ENCODE measurements around the gene CHST5.
A peak's percentile ranks its signal among the peaks of the same experiment; 100 is the strongest.
"Not testable (repeated sequence)": the region's sequence is repeated elsewhere in the genome, so short reads cannot be mapped to it uniquely, and the experiment has no call there.

CHST5 gene

DNA sequence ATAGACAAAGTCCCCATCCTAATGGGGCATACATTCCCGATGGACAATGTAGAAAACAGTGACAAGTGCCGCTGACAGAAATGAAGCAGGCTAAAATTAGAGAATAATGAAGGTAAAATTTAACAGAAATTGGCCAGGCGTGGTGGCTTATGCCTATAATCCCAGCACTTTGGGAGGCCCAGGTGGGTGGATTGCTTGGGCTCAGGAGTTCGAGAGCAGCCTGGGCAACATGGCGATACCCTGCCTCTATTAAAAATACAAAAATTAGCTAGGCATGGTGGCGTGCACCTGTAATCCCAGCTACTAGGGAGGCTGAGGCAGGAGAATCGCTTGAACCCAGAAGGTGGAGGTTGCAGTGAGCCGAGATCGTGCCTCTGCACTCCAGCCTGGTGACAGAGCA, 12.5 kb upstream of the CHST5 start:
- not testable (repeated sequence) for DNase-seq

DNA sequence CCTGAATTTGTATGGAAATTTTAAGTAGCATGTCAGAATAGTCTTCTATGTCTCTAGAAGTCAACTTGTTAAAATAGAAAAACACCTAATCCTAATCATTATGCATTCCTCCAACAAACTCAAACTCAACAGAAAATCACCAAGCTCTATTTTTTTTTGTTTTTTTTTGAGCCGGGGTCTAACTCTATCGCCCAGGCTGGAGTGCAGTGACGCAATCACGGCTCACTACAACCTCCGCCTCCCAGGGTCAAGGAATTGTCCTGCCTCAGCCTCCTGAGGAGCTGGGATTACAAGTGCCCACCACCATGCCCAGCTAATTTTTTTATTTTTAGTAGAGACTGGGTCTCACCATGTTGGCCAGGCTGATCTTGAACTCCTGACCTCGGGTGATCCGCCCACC, 10.4 kb upstream of the CHST5 start:
- DNase-seq: no peak

DNA sequence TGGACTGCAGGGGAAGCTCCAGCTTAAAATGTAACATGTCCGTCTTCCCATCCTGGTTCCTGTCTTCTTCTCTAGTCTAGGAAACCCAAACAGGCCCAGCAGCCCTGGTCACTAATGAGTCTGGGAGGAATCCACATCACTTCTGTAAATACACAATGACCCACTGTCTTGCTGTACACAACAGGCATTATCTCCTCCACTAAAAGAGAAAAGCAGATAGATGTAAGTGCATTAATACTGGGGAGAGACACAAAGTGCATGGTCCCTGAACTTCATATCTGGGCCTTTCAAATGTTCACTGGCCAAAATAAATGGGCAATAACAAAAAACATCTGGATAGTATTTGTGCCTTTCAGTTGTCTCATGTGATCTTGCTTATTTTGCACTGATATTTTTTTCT, 10.0 kb upstream of the CHST5 start:
- not testable (repeated sequence) for DNase-seq

DNA sequence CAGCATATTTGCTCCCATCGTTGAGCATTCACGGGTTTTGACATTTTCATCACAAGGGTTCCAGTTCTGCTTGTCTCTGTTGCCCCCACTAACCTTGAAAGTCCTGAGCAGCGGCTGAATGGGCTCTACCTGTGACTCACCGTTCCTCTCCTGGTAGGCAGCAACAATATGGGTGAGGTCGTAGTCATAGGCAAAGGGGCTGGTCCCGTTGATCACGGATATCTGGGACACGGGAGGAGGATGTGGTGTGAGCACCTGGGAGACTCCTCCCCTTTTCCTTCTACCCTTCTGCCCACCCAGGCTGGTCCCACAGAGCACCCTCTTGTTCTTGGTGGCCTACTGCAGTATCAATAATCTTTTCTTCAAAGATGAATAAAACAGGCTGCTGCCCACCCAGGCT, 6.6 kb upstream of the CHST5 start:
- DNase-seq: not testable (repeated sequence)

DNA sequence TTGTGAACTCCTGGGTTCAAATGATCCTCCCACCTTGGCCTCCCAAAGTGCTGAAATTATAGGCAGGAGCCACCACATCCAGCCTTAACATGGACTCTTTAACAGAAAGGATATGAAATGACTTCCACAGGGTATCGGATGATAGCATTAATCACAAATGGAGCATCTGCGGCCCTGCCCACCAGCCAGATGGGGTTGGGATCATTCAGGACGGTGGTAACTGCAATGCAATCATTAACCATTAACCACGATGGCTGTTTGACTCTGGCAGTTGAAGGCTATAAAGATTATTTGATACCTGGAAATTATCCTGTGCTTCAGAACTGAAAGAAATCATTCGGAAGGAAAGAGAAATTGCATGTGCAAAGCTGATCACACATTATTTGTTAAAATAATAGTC, 5.3 kb upstream of the CHST5 start:
- DNase-seq: no peak

DNA sequence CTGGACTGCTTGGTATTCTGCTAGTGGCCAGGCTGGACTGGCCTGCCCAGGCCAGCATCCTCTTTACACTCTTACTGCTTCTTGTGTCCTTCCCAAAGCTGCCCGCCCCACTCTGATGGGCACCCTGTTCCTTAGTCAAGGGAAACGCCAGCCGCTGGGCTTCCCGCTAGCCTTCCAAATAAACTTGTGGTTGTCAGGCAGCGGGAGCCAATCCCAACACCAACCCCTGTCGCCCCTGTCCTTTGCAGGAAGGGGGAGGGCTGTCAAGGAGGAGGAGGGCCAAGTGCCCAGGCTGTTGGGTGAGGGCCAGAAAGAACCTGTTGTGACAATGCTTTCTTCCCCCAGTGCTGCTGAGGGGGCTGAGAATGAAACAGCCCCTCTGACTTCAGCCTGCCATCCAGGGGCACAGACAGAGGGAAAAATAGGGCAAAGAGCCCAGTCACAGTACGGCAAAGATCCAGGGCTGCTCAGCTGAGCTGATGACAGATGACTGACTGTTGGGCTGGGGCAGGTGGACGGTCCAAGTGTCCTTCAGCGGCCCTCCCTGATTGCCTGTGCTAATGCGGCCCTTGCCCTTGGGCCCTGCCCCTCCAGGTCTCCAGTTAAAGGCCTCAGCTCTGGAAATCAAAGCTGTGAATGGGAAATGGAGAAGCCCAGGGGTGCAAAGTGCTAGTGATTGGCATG, 3.1 kb upstream of the CHST5 start:
- DNase-seq: peak in 1 of 2 donors; percentile 18

DNA sequence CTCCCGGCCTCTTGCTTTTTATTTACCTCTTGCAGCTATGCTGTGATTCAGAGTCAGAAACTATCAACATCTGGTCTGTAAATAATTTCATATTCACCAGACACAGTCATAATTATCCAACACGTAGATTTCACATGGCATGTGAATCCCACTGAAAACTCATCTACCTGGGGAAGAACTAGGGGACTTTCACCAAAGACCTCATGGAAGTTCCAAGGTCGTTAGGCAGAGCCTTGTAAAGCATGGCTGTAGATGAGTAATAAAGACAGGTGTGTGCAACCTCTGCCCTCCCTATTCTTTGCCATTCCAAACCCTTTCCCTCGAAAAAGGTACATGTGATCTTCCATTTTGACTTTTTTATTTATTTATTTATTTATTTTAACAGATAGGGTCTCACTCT, 1.9 kb upstream of the CHST5 start:
- DNase-seq: no peak

DNA sequence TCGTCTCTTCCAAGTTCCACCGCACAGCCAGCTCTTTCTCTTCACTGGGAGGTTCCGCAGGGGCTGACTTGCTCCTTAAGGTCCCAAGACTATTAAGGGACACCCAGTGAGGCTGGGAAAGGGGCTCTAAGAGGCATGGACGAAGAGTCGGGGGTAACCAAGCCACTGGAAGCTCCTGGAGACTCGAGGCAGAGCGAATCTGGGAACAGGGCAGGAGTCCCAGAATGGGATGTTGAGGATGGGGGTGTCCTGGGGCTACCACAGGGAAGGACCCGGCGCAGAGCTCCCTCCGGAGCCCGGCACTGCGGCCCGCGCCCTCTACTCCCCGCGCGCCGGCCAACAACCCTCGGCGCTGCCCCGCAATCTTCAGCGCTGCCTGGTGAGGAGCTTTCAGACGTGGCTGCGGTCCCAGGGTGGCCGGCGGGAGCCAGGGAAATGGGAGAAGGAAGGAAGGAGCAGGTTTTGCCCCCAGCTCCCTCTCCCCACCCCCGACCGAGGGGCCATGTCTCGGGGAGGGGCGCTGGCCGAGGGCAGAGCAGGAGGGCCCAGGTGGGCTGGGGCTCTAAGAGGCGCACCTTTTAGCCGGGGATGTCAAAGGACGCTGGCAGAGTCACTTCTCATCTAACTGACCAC, 581 bp downstream of the CHST5 start:
- DNase-seq: no peak

DNA sequence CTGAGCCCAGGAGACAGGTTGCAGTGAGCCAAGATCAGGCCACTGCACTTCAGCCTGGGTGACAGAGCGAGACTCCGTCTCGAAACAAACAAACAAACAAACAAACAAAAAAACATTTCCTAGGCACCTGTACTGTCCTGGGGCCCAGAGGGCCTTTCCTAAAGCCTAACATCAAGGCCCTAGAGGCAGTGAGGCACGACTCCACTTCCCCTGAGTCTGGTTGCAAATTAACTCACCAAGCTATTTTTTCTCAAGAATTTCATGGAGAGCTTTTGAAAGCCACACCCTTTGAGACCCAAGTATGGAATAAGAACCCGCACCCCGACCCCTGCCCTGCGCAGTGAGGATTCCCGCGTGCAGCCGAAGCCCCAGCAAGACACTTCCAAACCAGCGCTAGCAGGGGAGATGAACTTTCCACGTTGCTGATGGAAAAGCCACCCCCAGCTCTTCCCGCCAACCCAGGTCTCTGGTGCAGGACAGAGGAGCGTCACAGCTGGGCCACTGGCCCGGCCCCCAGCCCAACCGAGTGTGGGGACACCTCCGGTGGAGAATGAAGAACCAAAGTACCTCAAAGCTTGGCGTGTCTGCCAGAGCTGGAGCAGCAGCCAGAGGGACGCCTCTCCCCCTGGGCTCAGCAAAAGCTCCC, 1.2 kb downstream of the CHST5 start:
- DNase-seq: no peak

DNA sequence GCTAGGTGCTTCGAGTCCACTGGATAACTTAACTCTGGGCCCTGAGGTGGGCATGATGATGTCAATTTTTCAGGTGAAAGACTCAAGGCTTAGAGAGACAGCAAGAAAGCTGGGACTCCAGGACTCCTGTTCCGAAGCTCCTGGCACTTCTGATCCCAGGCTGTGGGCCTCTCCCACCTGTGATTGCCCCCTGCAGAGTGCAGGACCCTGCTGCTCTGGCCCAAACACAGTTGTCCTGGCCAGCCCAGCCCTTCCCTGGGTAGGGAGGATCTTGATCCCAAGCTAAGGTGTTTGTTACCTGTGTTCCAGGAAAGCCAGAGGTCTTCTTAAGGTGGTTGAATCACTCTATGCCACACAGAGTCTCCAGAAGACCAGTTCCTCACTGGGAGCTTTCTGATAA, 3.1 kb downstream of the CHST5 start:
- no peak for DNase-seq

DNA sequence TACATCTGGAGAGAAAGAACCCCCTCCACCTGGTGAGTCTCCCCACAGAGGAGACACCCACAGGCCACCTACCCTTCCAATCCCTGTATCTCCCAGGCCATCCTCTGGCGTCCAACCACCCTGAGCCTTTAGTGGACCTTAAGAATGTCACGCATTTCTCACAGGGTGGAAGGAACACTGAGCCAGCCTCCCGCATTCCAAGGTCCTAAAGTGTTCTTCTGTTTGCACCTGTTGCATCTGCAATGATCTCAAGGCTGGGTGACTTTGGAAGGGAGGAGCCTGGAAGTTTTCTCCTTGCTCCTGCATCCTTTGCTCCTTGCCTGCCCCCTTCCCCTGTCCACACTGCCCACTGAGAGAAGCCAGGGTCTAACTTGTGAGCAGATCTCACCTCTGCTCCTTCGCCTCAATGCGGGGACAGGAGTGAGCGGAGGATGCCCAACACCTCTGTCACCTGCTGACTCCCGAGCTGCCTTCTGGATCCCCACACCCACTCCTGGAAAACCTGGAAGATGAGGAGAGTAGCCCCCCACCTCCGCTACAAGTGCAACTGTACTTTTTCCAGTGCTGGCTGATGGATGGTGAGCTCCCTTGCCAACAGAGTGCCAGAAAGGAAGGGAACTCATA, 3.7 kb downstream of the CHST5 start:
- no peak for DNase-seq

DNA sequence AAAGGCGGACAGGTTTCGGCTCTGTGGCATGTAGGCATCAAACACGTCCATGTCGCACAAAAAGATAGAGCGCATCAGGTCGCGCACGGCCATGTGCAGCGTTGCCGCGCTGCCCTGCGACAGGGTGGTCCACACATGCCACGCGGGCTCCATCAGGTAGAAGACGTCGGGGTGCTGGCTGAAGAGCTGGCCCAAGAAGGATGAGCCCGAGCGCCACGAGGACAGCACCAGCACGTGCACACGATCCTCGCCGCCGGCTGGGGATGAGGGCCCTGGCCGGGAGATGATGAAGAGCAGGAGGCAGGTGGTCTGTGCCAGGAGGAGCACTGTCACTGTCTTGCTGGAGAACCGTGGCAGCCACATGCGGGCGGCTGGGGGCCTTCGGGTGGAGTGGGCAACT, 5.9 kb downstream of the CHST5 start:
- no peak for DNase-seq

DNA sequence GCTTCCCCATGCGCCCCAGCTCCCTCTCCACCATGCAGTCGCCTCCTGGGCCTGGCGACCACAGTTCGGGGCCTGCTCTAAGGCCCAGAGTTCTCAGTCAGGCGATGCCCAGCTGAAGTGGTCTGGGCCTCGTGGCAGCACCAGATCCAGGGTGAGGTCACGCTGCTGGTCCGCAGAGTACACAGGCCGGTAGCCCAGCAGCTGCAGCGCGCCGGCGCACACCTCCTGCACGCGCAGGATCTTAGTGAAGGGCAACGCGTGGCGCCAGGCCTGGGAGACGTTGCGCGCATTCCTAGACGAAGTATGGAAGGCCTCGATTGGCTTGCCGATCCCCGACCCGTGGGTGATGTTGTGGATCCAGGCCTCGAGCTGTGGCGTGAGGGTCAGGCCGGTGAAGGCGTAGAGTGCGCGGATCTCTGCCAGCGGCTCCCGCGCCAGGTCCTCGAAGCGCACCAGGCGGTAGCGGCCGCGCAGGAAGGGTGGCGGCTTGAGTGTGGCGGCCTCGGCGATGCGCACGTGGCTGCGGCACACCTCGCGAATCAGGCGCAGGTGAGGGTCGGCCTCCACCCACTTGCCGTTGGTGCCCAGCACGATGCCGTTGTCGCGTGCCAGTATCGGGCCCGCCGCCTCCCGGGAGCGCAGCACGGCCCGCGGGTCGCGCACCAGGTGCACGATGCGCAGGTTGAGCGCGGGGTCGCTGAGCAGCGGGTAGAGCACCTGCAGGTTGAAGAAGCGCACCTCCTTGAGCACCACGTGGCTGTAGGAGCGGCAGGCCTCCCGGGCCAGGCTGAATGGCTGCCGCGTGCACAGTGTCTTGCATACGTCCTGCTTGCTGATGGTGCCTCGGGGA, 6.6 kb downstream of the CHST5 start:
- DNase-seq: no peak

DNA sequence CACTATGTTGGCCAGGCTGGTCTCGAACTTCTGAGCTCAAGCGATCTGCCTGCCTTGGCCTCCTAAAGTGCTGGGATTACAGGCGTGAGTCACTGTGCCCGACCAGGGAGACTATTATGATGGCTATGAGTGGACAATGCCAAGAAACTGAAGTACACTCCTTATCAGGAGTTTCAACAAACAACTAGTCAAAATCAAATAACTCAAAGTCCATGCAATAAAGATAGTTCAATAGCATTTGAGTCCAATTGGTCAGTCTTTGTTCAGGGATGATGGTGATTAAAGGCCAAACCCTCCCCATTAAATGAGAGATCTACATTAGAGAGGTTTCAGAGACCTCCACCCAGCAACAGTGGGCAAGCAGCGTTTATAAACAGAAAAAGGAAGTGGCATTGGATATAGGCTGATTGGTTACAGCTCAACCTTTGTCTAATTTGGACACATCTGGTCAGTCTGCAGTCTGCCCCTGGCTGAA, 8.0 kb downstream of the CHST5 start:
- DNase-seq: no peak

DNA sequence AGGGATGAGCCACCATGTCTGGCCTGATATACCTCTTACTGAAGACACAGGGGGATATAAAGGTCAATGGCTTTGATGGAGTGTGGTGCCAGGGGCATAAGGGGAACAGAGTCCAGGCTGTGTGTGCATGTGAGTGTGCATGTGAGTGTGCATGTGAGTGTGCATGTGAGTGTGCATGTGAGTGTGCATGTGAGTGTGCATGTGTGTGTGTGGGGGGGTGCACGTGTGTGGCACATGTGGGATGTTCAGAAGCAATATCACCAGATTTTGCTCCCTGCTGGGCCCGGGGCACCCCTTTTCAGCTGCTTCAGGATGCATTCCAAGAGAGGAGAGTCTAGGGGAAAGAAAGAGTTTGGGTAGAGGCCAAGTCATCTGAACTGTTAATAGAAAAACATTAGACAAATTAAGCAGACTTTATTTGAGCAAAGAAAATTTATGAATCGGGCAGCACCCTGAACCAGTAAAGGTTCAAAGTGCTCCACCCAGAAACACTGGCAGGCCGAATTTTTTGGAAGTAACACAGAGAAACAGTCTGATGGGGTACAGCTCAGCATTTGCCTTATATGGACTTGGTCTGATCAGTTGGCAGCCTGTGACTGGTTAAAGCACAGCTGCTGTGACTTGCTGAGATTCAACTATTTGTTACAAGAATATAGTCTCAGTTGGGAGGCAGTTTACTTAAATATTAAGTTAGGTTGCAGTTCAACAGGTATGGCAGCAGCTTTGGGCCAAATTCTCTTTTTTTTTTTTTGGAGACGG, 9.7 kb downstream of the CHST5 start:
- DNase-seq: no peak

DNA sequence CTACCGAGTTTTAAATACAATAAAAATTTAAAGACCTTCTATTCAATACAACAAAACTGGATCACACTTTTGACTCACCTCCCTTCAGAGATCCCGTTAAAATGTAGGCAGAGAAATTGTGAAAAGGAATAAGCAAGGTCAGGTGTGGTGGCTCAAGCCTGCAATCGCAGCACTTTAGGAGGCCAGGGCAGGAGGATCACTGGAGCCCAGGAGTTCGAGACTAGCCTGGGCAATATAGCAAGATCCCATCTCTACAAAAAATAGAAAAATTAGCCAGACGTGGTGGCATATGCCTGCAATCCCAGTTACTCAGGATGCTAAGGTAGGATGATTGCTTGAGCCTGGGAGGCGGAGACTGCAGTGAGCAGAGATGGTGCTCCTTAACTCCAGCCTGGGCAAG, 16.7 kb downstream of the CHST5 start:
- DNase-seq: no peak

DNA sequence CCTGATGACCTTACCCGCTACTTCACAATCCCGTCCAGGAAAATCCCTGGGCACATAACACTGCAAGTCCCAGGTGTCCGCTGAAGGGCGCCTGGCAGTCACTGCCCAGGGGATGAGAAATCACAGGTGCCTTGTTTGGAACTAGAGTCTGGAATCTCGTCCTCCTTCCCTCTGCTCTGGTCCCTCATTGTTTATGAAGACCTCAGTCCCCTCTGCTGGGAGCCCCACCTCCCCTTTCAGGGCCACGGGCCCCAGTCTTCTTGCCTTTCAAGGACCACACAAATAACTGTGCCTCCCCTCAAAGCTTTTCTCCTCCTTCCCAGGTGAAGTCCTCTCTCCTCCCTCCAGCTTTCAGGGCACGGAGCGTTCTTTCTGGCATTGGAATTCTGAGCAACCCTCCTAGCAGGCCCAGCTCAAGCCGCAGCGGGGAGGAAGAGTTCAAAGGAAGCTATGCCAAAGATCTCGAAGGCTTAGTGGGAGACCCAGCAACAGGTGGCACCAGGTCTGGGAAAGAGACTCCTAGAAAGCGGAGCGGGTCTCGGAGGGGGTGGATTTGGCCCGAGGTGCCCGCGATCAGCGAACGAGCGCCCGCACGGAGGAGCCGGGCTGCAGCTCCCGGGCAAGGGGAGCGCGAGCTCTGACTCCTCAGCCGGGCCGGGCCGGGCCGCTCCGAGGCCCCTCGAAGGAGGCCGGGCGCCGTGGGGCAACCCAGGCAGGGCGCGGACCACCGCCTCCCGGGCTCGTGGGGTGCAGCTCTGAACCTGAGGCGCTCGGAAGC, 19.5 kb downstream of the CHST5 start:
- peak in 1 of 2 donors; percentile 19 for DNase-seq

DNA sequence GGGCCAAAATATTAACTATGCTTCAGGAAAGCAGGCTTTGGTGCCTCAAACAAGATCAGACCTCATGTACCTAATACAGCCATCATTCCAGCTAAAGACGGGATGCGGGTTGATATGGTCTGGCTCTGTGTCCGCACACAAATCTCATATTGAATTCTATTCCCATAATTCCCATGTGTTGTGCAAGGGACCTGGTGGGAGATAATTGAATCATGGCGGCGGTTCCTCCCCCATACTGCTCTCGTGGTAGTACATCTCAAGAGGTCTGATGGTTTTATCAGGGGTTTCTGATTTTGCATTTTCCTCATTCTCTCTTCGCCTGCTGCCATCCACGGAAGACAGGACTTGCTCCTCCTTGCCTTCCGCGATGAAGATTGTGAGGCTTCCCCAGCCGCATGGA, 21.6 kb downstream of the CHST5 start:
- DNase-seq: no peak

DNA sequence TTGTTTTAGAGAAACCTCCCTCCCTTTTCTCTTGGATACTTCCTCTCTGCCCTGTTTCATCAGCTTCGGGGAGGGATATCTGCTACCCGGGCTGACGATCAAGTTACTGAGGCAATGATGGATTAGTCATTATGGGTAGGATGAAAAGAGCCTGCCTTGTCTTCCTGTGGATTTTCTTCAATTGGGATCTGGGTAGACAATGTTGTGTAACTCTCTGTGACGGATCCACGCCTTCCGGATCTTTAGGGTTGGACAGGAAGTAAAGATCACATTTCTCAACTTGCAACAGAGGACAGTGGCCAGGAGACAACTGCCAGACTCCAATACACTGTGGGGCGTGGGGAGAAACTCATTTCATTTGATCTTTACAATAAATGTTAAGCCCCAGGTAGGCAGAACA, 29.3 kb downstream of the CHST5 start:
- DNase-seq: no peak

DNA sequence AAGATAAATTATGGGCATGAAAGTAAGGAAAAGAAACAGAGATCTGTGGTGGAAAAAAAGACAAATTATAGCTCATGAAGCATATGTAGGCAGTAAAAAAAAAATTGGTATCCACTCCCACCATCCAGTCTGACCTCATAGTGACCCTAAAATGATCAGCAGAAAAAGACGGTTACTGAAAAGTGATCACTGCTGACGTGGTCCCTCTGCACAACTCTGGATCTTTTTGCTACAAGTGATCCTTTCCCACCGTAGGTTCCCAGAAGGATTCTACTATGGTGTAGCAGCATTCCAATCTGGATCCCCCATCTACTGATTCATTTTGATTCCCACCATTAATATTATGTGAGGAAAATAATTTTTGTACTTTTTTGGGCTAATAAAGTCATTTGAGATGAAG, 29.8 kb downstream of the CHST5 start:
- DNase-seq: no peak

DNA sequence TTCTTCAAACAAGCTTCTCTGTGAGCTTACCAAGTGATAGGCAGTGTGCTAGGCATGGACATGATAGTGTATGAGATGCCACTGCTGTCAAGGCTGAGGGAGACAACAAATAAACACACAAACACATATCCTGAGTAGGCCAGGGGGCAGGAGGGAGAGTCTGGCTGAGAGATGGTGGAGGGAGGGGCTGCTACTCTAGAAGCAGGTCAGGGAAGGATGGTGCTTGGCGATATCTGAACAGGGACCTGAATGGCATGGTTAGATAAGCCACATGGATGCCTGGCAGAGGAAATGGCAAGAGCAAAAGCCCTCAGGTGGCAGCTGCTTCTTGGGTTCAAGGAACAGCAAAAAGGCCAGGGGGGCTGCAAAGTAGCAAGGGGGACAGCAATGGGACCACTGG, 32.1 kb downstream of the CHST5 start:
- DNase-seq: no peak

All from hippocampal formation (tissue), 2 donors.